Measurements from ENCODE around the gene SLC9B2. TPM values are rescaled to one million over a fixed set of nuclear protein-coding genes. Genes with fewer than 3 reads are reported as not detected.

Gene SLC9B2, protein sequence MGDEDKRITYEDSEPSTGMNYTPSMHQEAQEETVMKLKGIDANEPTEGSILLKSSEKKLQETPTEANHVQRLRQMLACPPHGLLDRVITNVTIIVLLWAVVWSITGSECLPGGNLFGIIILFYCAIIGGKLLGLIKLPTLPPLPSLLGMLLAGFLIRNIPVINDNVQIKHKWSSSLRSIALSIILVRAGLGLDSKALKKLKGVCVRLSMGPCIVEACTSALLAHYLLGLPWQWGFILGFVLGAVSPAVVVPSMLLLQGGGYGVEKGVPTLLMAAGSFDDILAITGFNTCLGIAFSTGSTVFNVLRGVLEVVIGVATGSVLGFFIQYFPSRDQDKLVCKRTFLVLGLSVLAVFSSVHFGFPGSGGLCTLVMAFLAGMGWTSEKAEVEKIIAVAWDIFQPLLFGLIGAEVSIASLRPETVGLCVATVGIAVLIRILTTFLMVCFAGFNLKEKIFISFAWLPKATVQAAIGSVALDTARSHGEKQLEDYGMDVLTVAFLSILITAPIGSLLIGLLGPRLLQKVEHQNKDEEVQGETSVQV
- total RNA-seq (2022; extraction: Qiagen RNA extraction; ENCODE audit: low read depth): 6.0 to 10.0 TPM (median 7.7 TPM) in 5 replicates

GRCh38 chr4:103076747-103077347 is at the start of gene SLC9B2:
SLC9B2 (minus strand) TSS chr4:103076761; CDS start chr4:103067550, 9,211 bp downstream.

GRCh38 chr4:103099691-103100392 is 23.3 kb upstream of the SLC9B2 start, which contains the start of gene BDH2:
BDH2 (minus strand) TSS chr4:103099834; CDS start chr4:103096254, 3,580 bp downstream.

GRCh38 chr4:103019308-103020124 is 57.0 kb downstream of the SLC9B2 start, which contains the start of gene SLC9B1:
SLC9B1 (minus strand) TSS chr4:103019705; CDS start chr4:102991711, 27,994 bp downstream.

Other genes with a start within 250 kb of the SLC9B2 start
- 191 to 222 TPM (median 211 TPM) in 5 replicates for gene UBE2D3, start 249.2 kb downstream of the SLC9B2 start, total RNA-seq (2022; extraction: Qiagen RNA extraction; ENCODE audit: low read depth)
- gene CISD2, start 207.8 kb downstream of the SLC9B2 start, total RNA-seq (2022; extraction: Qiagen RNA extraction; ENCODE audit: low read depth): 29.2 to 43.7 TPM (median 39.9 TPM) in 5 replicates
- 0.10 TPM in 1 of 5 replicates, not detected in the others for gene SLC9B1, start 57.1 kb downstream of the SLC9B2 start, total RNA-seq (2022; extraction: Qiagen RNA extraction; ENCODE audit: low read depth)
- 7.4 to 8.8 TPM (median 8.3 TPM) in 5 replicates for gene BDH2, start 23.1 kb upstream of the SLC9B2 start, total RNA-seq (2022; extraction: Qiagen RNA extraction; ENCODE audit: low read depth)
- 2.8 to 9.1 TPM (median 8.6 TPM) in 5 replicates for gene CENPE, start 121.6 kb upstream of the SLC9B2 start, total RNA-seq (2022; extraction: Qiagen RNA extraction; ENCODE audit: low read depth)